Natural killer cell (primary cell): ENCODE results near the gene PCYT2. TPM values are rescaled to one million over a fixed set of nuclear protein-coding genes. Genes with fewer than 3 reads are reported as not detected.

Source experiments
- ATAC-seq, 3 donors: fragments of 150-1000 bp in 2 of 3; fragments of 200-7000 bp in 1 of 3; cut with Tn5 transposase; 1 replicate in 1 of 3; 2 replicates in 2 of 3; pipeline ENCODE4 v1.10.0; 2021; ENCODE audit warnings: mild to moderate bottlenecking in 2 of 3, moderate library complexity in 2 of 3
- DNase-seq, 2 donors: peaks; one replicate each; pipeline versions ENCODE4 v3.0.0 to v3.0.0-alpha.2; 2013 to 2021; ENCODE audit warnings: mixed read lengths in 1 of 2
- H3K27ac ChIP-seq: one replicate; pipeline ENCODE4 v1.5.1; 2013; ENCODE audit warnings: mild to moderate bottlenecking, low read length
- H3K27me3 ChIP-seq: one replicate; pipeline ENCODE4 v1.6.1; 2013; ENCODE audit warnings: low read length; ENCODE audit not compliant: control insufficient read depth, insufficient read depth
- H3K36me3 ChIP-seq: one replicate; pipeline ENCODE4 v1.6.1; 2013; ENCODE audit warnings: low read length; ENCODE audit not compliant: control insufficient read depth, insufficient read depth
- H3K4me1 ChIP-seq: one replicate; pipeline ENCODE4 v1.6.1; 2013; ENCODE audit warnings: low read length; ENCODE audit not compliant: control insufficient read depth, insufficient read depth
- H3K4me3 ChIP-seq: one replicate; pipeline ENCODE4 v1.5.1; 2013; ENCODE audit warnings: low read length
- H3K9me3 ChIP-seq: one replicate; pipeline ENCODE4 v1.6.1; 2013; ENCODE audit warnings: low read length; ENCODE audit not compliant: control insufficient read depth, insufficient read depth
- H3K27ac Mint-ChIP-seq, 2 donors: one replicate each; pipeline ENCODE4 v1.8.0; 2022; ENCODE audit warnings: mild to moderate bottlenecking in 2 of 2, mixed read lengths in 2 of 2, moderate library complexity in 1 of 2
- H3K27me3 Mint-ChIP-seq, 2 donors: one replicate each; pipeline ENCODE4 v1.8.0; 2022; ENCODE audit warnings: low read depth in 2 of 2, mixed read lengths in 2 of 2
- H3K36me3 Mint-ChIP-seq: one replicate; pipeline ENCODE4 v1.8.0; 2022; ENCODE audit warnings: mixed read lengths
- H3K4me1 Mint-ChIP-seq, 2 donors: one replicate each; pipeline ENCODE4 v1.8.0; 2022; ENCODE audit warnings: mixed read lengths in 2 of 2
- H3K4me3 Mint-ChIP-seq: one replicate; pipeline ENCODE4 v1.8.0; 2022; ENCODE audit warnings: mild to moderate bottlenecking, moderate library complexity, mixed read lengths
- H3K9me3 Mint-ChIP-seq, 2 donors: one replicate each; pipeline ENCODE4 v1.8.0; 2022; ENCODE audit warnings: mixed read lengths in 2 of 2
- WGBS: methylation state at CpG from one replicate; pipeline ENCODE4 v1.1.7; 2013; ENCODE audit warnings: missing lambda C conversion rate; ENCODE audit not compliant: insufficient coverage; 5-methylcytosine and 5-hydroxymethylcytosine counted together
- intact Hi-C: fragments of 100-400 bp; cut with micrococcal nuclease; formaldehyde crosslinking; loops from one replicate; pipeline ENCODE4 v1.14.2; 2022
- total RNA-seq, 4 donors: library from RNA; stranded (reverse); fragments of 120-200 nt in 1 of 4; gene quantifications; one replicate each; pipeline versions ENCODE4 v1.2.3 to v1.2.4, GENCODE V29; 2013 to 2022
- TF ChIP-seq, protein P1 (sequence below): fragments of 200-600 bp; IDR thresholded peaks from one replicate; pipeline ENCODE4 v1.8.0; 2022; ENCODE audit warnings: antibody characterized with exemption

The PCYT2 gene
- total RNA-seq, 3 donors from 2014 or later (not counting 1 experiment from before 2014, with no cell fraction given) = 30.6 to 34.4 (median 34.2) TPM

DNA sequence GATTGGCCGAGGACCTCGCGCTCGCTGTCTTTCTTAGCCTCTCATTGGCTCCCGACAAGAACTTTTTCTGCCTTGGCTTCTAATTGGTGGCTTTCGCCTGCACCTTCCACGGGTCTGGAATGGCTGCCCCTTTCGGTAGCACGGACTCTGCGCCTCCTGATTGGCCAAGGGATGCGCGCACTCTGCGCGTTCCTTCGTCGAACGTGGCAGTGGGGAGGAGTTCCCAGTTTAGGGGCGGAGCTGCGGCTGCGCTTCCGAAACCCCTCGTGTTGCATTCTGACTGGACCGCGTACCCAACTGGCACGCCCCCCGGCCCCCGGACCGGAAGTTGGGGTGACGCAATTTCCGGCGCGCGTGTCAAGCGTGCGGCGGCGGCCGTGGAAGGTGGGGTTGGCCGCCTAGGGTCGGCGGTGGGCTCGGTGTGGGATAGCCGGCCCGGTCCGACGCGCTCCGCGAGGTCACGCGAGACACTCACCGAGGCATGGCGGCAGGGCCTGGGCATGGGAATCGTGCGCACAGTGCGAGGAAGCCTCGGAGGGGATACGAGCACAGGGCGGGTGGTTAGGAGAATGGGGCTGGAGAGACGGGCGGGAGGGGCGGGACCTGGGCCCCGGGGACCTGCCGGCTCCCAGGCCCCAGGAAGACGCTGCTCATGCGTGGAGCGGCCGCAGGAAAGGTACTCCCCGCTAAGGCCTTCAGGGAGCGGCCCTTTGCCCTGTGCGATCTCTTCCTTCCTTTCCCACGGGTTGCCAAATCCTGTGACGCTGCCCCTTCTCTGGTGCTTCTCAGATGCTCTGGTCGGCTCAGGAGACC lies 50.2 kb downstream of the PCYT2 start:
- Histone ChIP-seq H3K9me3 (no peaks in the 10 kb centered on the region), H3K4me1 (peaks cover 32% of the 10 kb centered on the region), H3K27me3 (no peaks in the 10 kb centered on the region), H3K36me3 (peaks cover 11% of the 10 kb centered on the region), H3K4me3 (peak overlapping the region; percentile 62), H3K27ac (peak overlapping the region; percentile 98)
- intact Hi-C loops = loop anchor here (1.0 to 2.0 kb wide), 2 partner anchors 9 to 28 kb away; partner anchors contain the start of gene MCRIP1
- WGBS = under 1% methylated on average over 74 of the region's 74 CpGs
- Mint-ChIP-seq H3K36me3 (no peaks in the 10 kb centered on the region), H3K4me3 (peak overlapping the region; percentile 93), H3K9me3 (no peaks in the 10 kb centered on the region), H3K27ac (peak overlapping the region; percentile 96 to 99), H3K4me1 (peaks cover 20 to 36% of the 10 kb centered on the region in 2 donors), H3K27me3 (peaks cover 0 to 3% of the 10 kb centered on the region in 2 donors)
- ATAC-seq (peak; percentile 83 to 95 (median 84)), DNase-seq (peak; percentile 100)
- TF ChIP-seq, protein P1, sequence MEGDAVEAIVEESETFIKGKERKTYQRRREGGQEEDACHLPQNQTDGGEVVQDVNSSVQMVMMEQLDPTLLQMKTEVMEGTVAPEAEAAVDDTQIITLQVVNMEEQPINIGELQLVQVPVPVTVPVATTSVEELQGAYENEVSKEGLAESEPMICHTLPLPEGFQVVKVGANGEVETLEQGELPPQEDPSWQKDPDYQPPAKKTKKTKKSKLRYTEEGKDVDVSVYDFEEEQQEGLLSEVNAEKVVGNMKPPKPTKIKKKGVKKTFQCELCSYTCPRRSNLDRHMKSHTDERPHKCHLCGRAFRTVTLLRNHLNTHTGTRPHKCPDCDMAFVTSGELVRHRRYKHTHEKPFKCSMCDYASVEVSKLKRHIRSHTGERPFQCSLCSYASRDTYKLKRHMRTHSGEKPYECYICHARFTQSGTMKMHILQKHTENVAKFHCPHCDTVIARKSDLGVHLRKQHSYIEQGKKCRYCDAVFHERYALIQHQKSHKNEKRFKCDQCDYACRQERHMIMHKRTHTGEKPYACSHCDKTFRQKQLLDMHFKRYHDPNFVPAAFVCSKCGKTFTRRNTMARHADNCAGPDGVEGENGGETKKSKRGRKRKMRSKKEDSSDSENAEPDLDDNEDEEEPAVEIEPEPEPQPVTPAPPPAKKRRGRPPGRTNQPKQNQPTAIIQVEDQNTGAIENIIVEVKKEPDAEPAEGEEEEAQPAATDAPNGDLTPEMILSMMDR = no peak

DNA sequence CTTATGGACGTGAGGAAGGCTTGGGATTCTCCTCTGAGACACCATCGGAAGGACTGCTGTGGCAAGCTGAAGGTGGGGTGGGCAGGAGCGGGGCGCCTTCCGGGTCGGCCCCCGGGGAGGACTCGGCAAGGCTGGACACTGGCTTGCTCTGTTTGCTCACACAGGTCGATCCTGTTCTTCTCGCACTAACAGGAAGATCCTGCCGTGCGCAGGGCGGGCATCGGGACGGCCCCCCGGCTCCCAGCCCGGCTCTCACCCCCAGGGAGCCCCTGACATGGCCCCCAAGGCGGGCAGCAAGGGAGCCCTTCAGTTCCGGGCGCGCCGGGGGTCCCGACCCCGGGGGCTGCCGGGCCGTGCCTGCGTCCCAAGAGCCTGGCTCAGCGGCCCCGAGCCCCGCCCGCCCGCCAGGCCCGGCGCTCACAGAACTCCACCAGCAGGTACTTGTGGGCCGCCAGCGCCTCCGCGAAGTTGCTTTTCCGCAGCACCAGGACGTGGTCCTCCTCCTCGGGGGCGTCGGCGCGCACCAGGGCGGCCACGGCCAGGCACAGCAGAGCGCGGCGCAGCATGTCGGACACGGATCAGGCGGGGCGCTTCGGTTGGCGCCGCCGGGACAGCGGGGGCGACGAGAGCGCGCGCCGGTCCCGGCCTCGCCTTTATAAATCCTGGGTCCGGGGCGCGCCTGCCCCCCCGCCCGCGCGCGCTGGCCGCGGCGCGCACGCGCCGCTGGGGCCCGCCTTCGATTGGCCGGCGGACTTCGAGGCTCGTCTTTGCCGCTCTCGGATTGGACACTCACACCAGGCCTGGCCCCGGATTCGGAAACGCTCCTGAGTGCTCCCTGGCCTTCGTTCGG lies 51.1 kb downstream of the PCYT2 start, which contains the start of gene P4HB:
TSS of gene P4HB (minus strand) at position 630 of the 850 bp plus-strand sequence. CDS start at position 566, 64 bp downstream.
- Mint-ChIP-seq H3K27ac (peak within 1 kb of the TSS; percentile 96 to 99), H3K27me3 (peaks cover 0 to 3% of the 10 kb centered on the region in 2 donors), H3K4me3 (peak within 1 kb of the TSS; percentile 93), H3K9me3 (no peaks in the 10 kb centered on the region), H3K4me1 (peaks cover 25 to 31% of the 10 kb centered on the region in 2 donors), H3K36me3 (no peaks in the 10 kb centered on the region)
- peak within 1 kb of the TSS; percentile 65 for H3K4me3 ChIP-seq
- TF ChIP-seq, protein P1 = no peak
- no peak for ATAC-seq
- under 1% methylated on average over 95 of the region's 95 CpGs for WGBS
- no peaks in the 10 kb centered on the region for H3K9me3 ChIP-seq
- H3K36me3 ChIP-seq = peaks cover 15% of the 10 kb centered on the region
- DNase-seq = peak in 1 of 2 donors; percentile 36
- no peaks in the 10 kb centered on the region for H3K27me3 ChIP-seq
- intact Hi-C loops = loop anchor here (2.0 kb wide), 1 partner anchor 27 kb away; the partner anchor contains the start of gene MCRIP1
- peak within 1 kb of the TSS; percentile 98 for H3K27ac ChIP-seq
- H3K4me1 ChIP-seq = peaks cover 32% of the 10 kb centered on the region

DNA sequence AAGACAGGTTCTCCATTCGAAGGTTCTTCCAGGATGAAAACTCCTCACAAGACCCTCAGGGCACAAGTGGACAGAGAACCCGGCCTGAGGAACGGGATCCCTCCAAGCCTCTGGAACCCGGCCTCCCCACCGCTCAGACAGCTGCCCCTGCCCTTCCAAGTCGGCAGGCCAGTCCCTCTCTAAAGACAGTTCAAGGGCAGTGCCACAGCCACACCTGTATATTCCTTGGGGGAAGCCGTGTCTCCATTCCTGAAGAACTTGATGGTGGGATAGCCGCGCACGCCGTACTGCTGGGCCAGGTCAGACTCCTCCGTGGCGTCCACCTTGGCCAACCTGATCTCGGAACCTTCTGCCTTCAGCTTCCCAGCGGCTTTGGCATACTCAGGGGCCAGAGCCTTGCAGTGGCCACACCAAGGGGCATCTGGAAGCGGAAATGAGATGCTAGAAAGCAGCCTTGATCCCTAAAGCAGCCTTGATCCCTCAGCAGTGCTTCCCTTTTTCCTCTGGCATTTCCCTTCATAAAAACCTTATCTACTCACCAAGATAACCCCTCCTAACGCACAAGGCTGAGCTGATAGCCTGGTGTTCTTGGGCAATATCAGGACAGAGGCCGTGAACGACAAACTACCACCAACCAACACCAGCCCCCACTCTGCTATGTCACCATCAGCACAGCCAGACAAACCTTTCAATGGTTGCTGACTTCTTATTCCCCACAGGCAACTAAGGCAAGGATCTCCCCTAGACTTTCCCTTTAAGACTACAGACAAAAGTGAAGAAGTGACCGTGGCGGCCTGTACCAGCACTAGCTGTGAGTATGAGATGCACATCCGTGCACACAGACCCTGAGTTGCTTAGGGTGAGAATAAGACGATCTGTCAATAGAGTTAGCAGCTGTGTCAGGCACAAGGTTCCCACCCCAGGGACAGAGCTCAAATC lies 52.0 kb downstream of the PCYT2 start:
- Mint-ChIP-seq H3K36me3 (no peaks in the 10 kb centered on the region), H3K27me3 (peaks cover 0 to 3% of the 10 kb centered on the region in 2 donors), H3K9me3 (no peaks in the 10 kb centered on the region), H3K4me1 (peaks cover 25 to 31% of the 10 kb centered on the region in 2 donors), H3K27ac (peak overlapping the region; percentile 96 to 99), H3K4me3 (peak overlapping the region; percentile 88)
- peak overlapping the region; percentile 34 for H3K27ac ChIP-seq
- intact Hi-C loops = no loop called here
- WGBS = 72% methylated on average over 23 of the region's 23 CpGs
- no peaks in the 10 kb centered on the region for H3K9me3 ChIP-seq
- peak in 1 of 2 donors; percentile 44 for DNase-seq
- TF ChIP-seq, protein P1 = no peak
- no peaks in the 10 kb centered on the region for H3K27me3 ChIP-seq
- no peak for ATAC-seq
- H3K36me3 ChIP-seq = peaks cover 23% of the 10 kb centered on the region
- H3K4me3 ChIP-seq = peak overlapping the region; percentile 65
- peaks cover 32% of the 10 kb centered on the region for H3K4me1 ChIP-seq
